ENCODE data around the gene ASTN2.
"Not testable (repeated sequence)": the region's sequence is repeated elsewhere in the genome, so short reads cannot be mapped to it uniquely, and the experiment has no call there.

DNA sequence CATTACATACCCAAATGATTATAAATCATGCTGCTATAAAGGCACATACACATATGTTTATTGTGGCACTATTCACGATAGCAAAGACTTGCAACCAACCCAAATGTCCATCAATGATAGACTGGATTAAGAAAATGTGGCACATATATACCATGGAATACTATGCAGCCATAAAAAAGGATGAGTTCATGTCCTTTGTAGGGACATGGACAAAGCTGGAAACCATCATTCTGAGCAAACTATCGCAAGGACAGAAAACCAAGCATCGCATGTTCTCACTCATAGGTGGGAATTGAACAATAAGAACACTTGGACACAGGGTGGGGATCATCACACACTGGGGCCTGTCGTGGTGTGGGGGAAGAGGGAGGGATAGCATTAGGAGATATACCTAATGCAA, 960.3 kb downstream of the ASTN2 start:
- TF ChIP-seq, protein P1, sequence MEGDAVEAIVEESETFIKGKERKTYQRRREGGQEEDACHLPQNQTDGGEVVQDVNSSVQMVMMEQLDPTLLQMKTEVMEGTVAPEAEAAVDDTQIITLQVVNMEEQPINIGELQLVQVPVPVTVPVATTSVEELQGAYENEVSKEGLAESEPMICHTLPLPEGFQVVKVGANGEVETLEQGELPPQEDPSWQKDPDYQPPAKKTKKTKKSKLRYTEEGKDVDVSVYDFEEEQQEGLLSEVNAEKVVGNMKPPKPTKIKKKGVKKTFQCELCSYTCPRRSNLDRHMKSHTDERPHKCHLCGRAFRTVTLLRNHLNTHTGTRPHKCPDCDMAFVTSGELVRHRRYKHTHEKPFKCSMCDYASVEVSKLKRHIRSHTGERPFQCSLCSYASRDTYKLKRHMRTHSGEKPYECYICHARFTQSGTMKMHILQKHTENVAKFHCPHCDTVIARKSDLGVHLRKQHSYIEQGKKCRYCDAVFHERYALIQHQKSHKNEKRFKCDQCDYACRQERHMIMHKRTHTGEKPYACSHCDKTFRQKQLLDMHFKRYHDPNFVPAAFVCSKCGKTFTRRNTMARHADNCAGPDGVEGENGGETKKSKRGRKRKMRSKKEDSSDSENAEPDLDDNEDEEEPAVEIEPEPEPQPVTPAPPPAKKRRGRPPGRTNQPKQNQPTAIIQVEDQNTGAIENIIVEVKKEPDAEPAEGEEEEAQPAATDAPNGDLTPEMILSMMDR (conservative IDR thresholded peaks at IDR 0.05), result not testable (repeated sequence)
- not testable (repeated sequence) for TF ChIP-seq ZFX (IDR thresholded peaks at IDR 0.05)
